Mesenteric fat pad (tissue), 1 donor: ENCODE results near the gene TMCC1. TPM values are rescaled to one million over a fixed set of nuclear protein-coding genes. Genes with fewer than 3 reads are reported as not detected.
"Not testable (repeated sequence)": the region's sequence is repeated elsewhere in the genome, so short reads cannot be mapped to it uniquely, and the experiment has no call there.

Source experiments
- DNase-seq: peaks from one replicate; pipeline ENCODE4 v3.0.0-alpha.2; 2020; ENCODE audit warnings: low spot score
- long read RNA-seq: library from polyadenylated mRNA; unstranded; transcript quantifications from one replicate; pipeline ENCODE4 v2.0.0, GENCODE V29; 2020
- total RNA-seq: library from RNA; stranded (reverse); fragmentation: NEBNext Ultra II Directional; extraction: Animal tissue kit (Norgen Biotek cat#: 25700); gene quantifications from one replicate; pipeline ENCODE4 v1.2.1, GENCODE V29; 2021
- donor health status: DM: yes; HTN: yes; CAD: no.

Gene TMCC1
- 41.0 TPM for total RNA-seq
- long read RNA-seq, partial matches to known transcripts = 2 of 35 reads
- long read RNA-seq, other reads (novel, unspliced or antisense) = 32 of 35 reads

DNA sequence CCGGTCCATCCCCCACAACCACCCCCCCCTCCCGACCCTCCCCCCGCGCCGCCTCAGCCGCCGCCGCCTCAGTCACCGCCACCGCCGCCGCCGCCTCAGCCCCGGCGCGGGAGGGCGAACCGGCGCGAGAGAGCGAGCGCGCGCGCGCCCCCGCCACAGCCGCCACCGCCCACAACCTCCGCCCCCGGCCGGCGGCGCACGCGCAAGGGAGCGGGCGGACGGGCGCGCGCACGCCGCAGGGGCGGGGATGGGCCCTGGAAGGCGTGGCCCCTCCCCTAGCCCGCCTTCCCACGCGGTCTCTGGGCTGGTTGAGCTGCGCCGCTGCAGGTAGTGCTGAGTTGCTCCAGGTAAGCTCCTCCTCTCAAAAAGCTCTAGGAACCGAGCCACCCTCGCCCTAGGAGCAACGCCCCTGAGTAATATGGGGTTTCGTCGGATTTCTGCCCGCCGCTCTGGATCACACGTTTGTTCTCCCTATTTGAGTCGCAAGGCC is at the start of gene TMCC1:
Gene TMCC1 (minus strand): TSS at position 131 of the 490 bp plus-strand sequence.
- peak; percentile 95 for DNase-seq

DNA sequence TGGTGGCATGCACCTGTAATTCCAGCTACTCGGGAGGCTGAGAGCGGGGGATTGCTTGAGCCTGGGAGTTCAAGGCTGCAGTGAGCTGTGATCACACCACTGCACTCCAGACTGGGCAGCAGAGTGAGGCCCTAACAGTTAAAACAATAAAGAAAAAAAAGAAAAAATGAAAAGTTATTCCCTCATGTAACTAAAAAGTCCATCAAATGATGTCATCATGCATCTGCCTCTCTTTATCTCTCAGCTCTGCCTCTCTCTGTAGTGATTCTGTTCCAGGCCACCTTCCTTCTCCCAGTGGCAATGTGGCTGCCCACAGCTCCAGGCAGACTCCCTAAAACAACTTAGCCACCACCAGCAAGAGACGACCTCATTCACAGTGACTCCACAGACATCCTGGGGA is 49.5 kb upstream of the TMCC1 start:
- no peak for DNase-seq

DNA sequence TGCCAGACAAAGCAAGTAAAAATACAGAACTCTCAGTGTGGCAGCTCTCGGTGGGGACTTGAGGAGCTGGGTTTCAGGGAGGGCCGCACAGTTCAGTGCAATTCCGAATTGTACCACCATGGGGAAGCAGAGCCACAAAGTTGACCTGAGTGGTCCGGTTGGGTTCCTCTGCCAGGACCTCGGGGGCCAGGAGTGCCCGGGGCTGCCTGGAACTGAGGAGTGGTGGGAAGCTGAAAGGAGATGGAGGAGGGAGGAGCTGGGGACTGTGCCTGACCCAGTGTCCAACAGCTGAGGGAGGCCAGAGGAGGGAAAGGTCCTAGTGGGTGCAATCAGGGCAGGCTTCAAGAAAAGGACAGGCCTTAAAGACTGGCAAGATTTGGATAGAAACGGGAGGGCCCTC is 48.8 kb upstream of the TMCC1 start:
- no peak for DNase-seq

DNA sequence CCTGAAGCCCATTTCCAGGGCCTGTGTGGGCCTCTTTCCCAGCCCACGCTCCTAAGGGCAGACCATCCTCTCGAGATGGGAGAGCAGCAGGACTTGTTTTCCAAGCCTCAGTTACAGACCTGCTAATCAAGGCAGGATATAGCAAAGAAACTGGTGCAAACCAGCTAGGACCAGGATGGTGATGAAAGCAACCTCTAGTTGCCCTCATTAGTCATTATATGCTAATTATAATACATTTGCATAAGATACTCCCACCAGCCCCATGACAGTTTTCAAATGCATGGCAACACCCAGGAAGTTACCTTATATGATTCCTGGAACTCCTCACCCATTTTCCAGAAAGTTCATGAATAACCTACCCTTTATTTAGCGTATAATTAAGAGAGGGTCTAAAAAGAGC is 46.6 kb upstream of the TMCC1 start:
- no peak for DNase-seq

DNA sequence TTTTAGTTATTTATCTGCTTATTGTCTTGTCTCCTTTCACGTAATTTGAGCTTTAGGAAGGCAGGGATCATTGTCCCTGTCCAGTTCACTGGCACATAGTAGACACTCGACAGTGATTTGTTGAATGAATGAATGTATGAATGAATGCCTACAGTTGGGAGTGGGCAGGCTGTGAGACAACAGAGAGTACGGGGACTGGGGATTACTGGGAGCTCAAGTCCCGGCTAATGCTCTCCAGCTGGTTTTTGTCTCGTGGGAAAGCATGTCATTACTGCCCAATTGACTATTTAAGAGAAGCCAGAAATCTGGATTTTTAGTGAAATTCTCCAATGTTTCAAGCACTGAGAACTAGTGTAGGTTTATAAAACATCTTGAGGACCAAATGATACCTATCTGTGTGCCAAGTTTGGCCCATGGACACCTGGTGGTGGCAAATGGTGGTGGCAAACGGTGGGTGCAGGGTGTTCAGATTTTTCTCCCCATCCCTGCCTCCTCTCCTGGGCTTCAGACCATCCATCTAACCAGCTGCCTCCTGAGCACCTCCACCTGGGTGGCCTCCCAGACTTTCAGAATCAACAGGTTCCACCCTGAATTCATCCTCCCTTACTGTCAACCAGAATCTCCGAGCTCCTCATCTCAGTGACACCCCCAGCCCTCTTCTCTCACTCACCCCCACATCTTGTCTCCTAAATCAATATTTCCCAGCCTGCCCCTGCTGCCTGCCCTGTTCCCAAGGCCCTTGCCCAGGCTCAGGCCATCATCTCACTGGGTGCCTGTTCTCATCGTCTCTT is 44.8 kb upstream of the TMCC1 start:
- DNase-seq = no peak

DNA sequence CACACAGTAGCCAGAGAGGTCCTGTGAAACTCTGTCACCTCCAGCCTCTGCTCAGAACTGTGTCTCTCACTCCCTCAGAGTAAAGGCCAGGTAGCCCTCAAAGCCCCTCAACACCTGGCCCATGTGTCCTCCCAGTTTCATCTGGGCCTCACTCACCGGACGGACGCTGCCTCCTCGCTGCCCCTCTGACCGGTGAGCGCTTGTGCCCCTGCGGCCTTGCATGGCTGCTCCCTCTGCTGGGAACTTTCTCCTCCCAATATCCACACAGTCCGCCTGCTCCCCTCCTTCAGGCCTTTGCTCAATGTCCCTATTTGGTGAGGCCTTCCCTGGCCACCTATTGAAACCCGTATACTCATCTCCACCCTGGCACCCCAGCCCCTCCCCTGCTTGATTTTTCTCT is 44.2 kb upstream of the TMCC1 start:
- DNase-seq = no peak

DNA sequence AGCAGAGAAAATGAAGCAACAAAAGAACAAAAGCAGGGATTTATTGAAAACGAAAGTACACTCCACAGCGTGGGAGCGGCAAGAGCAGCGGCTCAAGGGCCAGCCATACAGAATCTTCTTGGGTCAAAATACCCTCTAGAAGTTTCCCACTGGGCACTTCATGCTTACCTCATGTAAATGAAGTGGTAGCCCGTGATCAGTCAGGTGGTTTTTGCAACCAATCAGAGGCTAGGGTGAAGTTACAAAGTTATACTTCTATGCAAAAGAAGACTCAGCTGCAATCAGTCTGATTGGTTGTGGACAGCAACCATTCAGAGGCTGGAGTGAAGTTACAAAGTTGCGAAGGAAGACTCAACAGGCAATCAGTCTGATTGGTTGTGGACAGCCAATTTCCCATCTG is 43.2 kb upstream of the TMCC1 start:
- no peak for DNase-seq

DNA sequence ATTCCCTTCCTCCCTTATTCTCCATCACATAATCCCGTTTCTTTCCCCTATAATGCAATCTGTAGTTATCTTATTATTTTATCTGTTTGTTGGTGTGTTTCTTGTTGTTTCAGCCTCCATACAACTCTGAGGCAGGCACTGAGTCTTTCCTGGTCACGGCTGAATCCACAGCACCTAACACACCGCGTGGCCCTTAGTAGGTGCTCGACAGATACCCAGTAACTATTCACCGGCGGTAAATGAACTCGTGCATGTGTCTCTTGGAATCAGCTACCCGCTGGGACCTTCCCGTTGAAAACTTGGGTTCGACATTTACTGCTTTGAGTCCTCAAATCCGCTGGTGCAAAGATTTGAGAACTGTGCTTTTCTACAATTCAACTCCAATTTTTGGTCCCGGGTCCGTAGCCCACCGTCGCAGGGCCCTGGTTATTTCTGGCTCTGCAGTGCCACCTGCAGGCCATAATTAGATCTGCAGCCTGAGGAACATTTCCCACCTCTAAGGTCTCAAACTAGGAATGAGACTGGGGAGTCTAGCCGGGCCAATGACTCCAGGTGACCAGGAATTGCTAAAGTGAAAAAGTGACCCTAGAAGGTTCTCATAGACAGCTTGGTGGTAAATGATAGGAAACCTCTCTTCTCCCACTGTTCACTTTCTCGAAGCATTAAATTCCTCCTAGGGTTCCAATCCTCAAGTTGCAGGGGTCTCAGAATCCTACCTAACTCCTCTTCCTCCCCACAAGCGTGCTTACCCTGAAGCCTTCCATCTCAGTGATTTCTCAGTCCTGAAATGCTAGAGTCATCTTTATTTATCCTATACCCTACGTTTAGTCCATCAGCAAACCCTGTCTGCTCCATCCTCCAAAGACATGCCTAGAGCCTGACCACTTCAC is 41.0 kb upstream of the TMCC1 start:
- DNase-seq = no peak

DNA sequence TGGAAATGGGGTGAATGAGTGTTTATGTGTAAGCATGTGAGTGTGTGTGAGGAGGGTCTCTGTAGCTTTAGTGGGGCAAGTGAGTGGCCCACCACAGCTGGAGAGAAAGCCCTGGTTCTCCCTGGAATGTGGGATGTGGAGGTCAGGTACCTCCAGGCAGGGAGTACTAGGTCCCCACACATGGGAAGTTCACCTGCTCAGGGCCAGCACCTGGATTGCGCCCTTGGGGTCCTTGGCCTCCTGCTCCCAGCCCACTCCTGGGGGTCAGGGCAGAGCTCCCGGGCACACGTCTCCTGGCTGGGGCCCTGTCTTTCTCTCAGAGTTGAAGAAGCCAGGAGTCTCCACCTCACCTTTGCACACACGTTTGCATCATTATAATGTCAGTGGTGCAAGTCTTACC is 40.0 kb upstream of the TMCC1 start:
- no peak for DNase-seq

DNA sequence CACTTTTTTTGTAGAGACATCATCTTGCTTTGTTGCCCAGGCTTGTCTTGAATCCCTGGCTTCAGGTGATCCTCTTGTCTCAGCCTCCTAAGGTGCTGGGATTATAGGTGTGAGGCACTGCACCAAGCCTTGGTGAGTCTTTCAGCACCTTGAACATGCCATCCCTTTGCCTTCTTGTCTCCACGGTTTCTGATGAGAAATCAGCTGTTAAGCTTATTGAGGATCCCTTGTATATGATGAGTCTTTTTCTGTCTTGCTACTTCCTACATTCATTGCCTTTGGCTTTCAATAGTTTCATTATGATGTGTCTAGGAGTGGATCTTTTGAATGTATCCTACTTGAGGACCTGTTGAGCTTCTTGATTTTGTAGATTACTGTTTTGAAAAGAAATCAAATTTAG is 35.9 kb upstream of the TMCC1 start:
- no peak for DNase-seq

DNA sequence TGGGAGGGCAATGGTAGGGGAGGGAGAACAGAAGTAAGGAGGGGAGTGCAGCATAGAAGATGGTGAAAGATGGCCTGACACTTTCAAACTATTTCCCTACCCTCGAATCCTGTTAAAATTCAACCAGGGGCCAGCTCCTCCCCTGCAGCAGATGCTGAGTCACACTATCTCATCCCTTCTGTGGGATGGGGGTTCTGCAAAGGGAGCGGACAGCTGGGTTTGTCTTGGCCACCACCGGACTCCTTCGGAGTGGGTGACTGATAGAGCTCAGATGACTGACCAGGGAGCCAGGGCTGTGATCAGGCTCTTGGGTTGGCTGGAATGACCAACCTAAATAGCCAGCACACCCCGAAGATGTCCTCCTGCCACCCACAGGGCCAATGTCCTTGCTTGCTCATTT is 33.6 kb upstream of the TMCC1 start:
- DNase-seq = no peak

DNA sequence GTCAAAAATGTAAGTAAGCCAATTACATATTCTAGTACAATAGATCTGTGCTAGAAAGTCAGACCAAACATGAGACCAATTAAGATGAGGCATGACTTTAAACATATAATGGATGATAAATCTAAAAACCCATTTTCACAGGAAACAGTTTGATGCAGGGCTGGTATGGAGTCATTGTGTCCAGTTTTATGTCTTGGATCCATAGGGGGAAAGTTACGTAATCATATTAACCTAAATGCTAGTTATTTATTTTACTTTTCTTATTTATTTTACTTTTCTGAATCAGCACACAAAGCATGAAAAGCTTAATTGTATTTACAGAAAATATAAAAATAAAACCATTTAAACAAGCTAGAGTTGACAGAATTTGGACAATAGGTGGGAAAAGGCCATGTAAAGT is 26.3 kb upstream of the TMCC1 start:
- no peak for DNase-seq

DNA sequence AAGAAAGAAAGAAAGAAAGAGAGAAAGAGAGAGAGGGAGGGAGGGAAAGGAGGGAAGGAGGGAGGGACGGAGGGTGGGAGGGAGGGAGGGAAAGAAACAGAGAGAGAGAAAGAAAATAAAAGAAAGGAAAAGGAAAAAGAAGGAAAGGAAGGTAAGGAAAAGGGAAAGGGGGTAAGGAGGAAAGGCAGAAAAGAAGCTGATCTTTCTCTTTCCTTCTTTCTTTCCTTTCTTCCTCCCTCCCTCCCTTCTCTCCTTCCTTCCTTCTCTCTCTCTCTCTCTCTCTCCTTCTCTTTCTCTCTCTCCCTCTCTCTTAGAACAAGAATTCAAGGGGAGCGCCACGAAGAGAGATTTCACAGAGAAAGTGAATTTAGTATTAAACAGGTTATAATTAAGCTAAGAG is 25.8 kb upstream of the TMCC1 start:
- DNase-seq = no peak

DNA sequence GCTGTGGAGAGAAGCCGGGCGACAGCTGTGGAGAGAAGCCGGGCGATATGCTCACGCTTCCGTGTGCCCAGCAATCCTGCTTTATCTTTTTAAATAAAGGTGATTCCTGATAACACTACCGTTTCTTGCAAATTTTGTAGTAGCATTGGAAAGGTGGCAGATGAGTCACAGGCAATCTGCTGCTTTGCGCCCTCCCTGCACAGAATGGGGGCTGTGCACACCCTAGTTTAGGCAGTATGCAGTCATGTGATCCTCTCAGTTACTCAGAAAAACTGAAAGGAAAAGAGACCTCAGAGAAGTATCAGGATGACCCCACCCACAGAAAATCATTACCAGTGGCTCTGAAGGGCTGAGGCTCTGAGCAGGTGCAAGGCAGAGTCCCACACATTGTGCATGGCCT is 24.9 kb upstream of the TMCC1 start:
- DNase-seq = no peak

DNA sequence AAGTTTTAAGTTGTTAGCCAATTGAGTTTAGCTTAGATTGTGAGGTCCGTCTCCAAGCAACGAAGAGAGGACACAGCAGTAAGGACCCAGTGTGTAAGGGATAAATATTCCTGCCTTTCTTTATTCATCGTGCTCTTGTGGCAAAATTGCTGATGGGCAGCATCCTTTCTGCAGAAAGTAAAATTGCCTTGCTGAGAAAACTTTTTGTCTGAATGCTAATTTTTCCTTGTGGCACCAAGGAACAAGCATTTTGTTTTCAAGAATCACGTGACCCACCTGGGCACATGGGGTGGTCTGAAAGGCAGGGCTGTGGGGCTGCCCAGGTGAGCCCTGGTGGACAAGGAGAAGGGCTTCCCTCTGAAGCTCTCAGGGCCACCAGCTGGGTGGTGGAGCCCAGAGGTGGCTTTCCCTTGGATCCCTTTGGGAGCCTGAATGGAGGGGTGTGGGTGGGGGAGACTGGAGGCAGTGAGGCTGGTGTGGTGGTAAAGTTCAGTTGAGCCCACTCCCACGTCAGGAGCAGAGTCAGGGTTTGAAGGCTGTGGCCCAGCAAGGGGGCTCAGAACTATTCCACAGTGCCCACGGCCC is 24.0 kb upstream of the TMCC1 start:
- no peak for DNase-seq

DNA sequence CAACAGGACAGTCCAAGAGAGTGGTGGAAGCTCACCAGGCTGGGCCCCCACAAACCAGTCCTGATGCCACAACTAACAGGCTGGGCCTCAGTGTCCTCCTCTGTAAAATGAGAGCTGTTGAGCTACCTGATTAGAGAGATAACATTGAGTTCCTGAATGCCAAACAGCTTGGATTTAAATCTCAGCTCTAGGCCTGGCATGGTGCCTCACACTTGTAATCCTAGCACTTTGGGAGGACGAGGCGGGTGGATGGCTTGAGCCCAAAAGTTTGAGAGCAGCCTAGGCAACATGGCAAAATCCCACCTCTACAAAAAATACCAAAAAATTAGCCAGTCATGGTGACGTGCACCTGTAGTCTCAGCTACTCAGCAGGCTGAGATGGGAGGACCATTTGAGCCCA is 20.1 kb upstream of the TMCC1 start:
- DNase-seq = no peak

DNA sequence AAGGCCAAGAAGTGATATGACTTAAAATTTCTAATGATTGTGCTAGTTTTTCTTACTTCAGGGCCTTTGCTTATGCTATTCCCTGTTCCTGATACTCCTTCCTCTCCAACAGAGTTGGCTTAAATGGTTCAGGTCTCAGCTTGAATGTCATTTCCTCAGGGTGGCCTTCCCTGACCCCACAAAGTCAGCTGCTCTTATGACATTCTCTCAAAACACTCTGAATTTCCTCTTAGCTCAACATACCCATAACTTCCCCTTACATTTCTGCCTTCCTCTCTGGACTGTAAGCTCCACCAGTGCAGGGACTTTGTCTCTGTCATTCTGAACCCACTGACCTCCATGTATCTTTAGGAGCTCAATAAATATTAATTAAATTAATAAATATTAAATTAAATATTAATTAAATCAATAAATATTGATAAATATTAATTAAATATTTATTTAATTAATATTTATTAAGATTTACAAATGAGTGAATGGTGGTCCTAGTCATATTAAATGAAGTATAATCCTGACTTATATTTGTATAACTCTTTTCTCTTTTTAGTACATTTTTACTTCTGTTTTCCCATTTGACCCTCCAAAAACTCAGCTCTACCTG is 17.9 kb upstream of the TMCC1 start:
- no peak for DNase-seq

DNA sequence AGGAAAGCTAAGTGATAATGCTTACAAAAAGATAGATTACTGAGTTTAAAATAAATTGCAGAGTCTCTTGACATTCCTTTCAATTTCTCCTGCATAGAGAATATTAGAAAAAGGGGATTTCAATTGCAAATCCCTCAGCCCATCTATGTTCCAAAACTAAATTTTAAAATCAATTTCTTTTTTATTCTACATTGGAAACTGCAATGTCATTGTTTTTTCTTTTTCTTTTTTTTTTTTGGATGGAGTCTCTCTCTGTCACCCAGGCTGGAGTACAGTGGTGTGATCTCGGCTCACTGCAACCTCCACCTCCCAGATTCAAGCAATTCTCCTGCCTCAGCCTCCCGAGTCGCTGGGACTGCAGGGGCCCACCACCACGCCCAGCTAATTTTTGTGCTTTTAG is 15.7 kb upstream of the TMCC1 start:
- not testable (repeated sequence) for DNase-seq

DNA sequence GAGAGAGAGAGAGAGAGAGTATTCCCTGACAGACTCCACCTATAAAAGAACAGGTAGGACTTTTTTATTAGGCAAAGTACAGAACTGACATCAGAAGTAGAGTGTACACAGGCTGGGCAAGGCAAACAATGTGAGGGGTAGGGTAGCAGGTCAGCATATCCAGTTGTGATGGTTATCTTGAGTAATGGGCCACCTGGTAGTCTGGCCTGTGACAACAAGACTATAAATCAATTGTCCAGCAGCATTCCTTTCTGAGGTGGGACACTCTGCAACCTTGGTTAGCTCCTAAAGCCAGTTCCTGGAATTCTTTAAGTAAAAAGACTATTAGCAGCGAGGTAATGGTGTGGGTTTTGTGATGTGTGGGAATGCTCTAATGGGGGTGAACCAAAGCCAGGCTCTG is 14.9 kb upstream of the TMCC1 start:
- DNase-seq = no peak

DNA sequence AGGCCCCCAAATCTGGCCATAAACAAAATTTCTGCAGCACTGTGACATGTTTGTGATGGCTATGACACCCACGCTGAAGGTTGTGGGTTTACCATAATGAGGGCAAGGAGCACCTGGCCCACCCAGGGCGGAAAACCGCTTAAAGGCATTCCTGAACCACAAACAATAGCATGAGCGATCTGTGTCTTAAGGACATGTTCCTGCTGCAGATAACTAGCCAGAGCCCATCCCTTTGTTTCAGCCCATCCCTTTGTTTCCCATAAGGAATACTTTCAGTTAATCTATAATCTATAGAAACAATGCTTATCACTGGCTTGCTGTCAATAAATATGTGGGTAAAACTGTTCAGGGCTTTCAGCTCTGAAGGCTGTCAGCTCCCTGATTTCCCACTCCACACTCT is 7.8 kb upstream of the TMCC1 start:
- not testable (repeated sequence) for DNase-seq

DNA sequence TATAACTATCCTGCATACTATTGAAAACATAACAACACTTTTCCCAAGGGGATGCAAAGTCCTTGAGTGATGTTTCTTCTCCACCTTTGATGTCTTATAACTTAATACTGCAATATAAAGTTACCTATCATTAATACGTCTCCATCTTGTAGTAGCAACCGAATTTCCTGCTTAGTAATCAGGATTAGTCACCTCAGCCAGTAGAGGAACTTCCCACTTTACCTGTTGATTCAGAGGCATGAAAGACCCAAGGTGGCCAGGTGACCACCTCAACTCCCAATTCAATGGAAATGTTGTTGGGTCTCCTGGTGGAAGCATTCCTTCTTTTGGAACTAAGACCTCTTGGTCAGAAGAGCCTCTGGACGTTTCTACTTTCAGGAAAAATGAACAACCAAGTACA is 3.5 kb upstream of the TMCC1 start:
- no peak for DNase-seq
